GM21786 (cell line): Measurements from ENCODE around the gene CSTPP1.
"Not testable (repeated sequence)": the region's sequence is repeated elsewhere in the genome, so short reads cannot be mapped to it uniquely, and the experiment has no call there.

Experiments
- ATAC-seq: cut with Tn5 transposase; IDR thresholded peaks from one replicate; pipeline ENCODE4 v1.9.1; 2021; ENCODE audit not compliant: unreplicated experiment

The CSTPP1 gene

DNA sequence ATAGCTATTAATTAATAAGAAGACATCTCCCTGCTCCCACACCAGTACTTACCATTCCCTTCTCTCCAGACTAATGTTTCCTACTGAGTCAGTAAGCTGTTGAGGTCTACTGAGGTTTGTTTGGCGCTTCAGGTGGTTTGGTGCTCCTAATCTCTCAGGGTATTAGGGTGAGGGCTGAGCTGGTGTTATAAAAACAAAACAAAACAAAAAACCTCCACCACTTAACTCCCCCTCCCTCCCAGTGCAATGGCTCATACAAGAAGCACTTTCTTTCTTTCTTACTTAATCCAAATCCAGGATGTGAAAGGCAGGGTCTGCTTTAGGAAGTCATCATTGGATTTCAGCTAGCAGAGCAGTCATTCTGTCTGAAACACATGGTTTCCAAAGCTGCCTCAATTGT lies 15.3 kb downstream of the CSTPP1 start:
- no peak for ATAC-seq

DNA sequence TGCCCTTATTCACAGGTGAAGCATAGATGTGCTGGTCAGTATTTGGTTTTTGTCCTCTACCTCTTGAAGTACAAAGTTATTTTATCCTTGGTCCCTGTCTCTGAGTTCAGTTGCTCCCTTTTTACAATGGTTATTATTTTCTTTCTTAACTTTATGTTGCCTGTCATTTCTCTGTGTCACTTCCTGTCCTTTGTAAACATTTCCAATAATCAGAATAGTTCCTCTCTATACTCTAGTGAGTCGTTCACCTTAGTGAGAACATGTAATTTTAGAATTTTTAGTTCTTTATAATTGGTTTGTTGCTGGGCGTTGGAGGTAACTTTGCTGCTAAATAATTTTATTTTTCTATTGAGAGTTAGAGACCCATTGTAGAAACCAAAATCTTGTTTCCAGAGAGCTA lies 16.0 kb downstream of the CSTPP1 start:
- no peak for ATAC-seq

DNA sequence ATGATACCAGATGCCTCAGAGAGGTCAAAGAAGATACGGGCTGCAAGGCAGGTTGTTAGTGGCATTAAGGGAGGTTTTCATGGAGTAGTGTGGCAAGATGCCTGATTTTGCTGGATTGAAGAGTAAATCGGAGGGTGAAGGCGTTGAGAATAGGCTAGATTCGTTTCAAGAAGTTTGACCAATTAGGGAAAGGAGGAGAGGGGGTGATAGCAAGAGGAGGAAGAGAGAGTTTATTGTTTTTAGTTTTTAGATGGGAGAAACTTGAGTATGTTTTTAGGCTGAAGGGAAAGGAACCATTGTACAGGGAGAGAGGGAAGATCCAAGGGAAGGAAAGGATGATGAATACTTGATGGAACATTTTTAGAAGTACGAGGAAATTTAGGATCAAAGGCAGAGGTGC lies 16.5 kb downstream of the CSTPP1 start:
- ATAC-seq, result no peak

DNA sequence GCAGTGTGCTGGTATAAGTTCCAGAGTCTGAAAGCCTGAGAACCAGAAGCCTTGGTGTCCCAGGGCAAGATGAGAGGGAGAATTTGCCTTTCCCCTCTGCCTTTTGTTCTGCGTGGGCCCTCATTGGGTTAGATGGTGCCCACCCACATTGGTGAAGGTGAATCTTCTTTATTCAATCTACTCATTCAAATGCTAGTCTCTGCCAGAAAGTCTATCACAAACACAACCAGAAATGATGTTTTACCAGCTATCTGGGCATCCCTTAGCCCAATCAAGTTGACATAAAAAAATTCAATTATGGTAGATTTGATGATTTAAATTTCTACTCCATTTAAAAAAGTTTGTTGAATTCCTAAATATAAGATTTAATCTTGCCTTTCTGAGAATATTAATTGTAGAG lies 22.2 kb downstream of the CSTPP1 start:
- no peak for ATAC-seq

DNA sequence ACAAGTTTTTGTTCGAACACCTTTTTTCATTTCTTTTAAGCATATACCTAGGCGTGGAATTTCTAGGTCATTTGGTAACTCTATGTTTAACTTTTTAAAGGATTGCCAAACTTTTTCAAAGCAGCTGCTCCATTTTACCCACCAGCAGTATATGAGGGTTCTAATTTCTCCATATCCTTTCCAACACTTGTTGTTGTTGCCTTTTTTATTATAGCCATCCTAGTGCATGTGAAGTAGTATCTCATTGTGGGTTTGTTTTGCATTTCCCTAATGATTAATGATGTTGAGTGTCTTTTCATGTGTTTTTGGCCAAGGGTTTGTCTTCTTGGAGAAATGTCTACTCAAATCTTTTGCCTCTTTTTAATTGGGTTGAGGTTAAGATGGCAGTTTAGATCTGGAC lies 24.5 kb downstream of the CSTPP1 start:
- no peak for ATAC-seq

DNA sequence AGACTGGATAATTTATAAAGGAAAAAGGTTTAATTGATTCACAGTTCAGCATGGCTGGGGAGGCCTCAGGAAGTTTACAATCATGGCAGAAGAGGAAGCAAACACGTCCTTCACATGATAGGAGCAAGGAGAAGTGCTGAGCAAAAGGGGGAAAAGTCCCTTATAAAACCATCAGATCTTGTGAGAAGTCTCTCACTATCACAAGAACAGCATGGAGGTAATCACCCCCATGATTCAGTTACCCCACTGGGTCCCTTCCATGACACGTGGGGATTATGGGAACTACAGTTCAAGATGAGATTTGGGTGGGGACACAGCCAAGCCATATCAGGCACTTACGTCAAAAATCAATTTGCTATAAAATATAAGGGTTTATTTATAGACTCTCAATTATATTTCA lies 25.3 kb downstream of the CSTPP1 start:
- not testable (repeated sequence) for ATAC-seq

DNA sequence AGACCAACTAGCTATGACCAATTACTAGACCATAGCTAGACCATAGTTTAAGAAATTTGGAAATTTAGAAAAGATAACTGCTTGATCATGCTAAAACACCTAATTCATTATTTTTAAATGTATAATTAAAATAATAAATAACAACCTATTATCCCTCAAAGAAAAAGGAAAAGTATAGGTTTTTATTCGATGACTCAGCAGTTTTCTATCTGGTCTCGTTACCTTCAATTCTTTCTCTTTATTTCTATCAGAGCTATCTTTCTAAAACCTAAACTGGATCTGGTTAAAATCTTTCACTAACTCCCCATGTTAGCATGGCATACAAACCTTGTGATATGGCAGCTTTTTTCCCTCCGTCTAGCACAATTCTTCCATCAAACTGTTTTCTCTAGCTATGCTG lies 27.3 kb downstream of the CSTPP1 start:
- ATAC-seq, result no peak

GRCh38 chr11:46966773-46967172 lies 30.2 kb downstream of the CSTPP1 start:
- no peak for ATAC-seq

DNA sequence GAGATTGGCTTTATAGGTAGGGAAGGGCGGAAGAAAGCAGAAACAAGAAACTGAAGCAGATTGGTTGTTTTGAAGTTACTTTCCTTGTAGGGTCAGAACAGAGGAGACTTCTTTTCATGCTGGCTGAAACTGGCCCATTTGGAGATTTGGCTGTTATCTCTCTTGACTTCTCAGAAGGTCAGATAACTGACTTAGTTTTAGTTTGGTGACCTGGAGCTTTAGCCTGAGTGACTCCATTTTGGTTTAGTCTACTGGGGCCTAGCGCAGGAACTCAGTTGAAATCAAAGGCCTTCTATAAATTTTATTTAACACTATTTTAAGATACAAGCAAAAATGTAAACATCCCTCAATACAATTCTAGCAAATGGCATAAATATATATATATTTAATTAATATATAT lies 31.4 kb downstream of the CSTPP1 start:
- no peak for ATAC-seq

DNA sequence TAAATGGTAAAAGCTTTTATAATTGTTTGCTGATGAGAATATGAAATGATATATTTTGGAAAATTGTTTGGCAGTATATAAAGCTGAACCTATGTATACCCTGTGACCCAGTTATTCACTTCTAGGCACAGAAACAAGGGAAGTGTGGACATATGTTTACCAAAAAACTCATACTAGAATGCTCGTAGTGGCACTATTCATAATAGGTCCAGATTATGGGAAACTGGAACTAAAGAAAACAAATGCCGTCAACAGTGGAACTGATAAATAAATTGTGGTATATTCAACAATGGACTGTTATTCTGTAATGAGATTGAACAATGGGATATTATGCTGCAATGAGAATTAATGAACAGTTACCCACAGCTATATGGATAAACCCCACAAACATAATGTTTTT lies 32.8 kb downstream of the CSTPP1 start:
- ATAC-seq, result no peak

GRCh38 chr11:46970913-46971625 lies 34.5 kb downstream of the CSTPP1 start:
- ATAC-seq, result no peak

GRCh38 chr11:46972343-46972742 lies 35.8 kb downstream of the CSTPP1 start:
- no peak for ATAC-seq

DNA sequence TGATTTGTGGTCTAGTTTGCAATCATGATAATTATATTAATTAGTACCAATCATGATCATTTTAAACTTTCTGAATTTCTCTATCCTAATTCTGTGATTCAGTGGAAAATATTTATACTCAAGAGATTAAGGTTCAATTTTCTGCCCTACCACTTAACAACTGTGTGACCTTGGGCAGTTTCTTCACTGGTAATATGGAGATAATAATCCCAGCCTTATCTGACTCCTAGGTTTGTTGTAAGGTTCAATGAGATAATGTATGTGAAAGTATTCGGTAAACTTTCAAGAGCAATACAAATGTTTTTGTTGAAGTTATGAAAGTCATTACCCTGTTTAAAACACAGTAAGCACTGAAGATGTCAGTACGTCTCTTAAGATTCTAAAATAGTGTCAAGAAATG lies 36.3 kb downstream of the CSTPP1 start:
- no peak for ATAC-seq

DNA sequence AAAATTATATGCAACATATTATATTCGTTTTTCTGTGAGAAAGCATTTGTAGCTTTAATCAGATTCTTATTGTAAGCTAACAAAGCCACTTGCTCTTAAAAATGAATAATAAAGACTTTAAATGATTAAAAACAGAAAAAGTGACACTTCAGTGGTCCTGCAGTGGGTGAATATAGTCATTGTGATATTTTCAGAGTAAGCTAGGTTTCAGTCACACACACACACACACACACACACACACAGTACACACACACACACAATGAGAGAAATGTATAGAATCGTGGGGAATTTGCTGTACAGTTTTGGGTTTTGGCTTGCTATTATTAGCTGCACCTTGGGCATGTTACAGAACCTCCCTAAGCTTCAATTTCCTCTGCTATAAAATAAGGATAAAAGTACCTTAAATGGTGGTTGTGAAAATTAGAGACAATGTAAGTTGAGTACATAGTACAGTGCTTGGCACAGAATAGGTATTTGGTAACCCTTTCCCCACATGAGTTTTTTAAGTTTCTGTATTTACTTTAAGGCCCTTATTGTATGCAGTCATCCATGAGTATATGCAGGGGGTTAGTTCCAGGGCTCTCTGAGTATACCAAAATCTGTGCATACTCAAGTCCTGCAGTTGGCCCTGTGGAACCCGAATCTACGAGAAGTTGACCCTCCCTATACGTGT lies 39.8 kb downstream of the CSTPP1 start:
- no peak for ATAC-seq

GRCh38 chr11:46977038-46977813 lies 40.7 kb downstream of the CSTPP1 start:
- no peak for ATAC-seq

DNA sequence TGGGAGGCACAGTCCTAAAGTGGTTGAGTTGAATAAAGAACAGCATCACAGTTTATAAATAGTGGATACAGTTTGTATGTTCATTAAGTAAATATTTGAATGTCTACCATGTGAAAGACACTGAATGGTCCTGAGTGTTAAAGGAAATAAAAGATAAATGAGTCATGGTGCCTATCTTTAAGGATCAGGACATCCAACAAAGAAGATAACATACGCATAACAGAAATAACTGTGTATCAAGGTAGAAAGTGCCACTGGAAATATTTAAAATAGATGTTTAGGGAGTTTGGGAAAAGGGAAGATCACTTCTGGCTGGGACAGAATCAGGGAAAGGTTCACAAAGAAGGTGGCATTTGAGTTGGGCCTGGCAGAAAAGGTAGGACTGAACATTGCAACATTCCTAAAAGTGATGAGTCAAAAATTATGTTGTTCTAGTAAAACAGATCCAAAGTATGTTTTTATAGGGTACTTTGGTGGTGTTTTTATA lies 41.5 kb downstream of the CSTPP1 start:
- ATAC-seq, result no peak

DNA sequence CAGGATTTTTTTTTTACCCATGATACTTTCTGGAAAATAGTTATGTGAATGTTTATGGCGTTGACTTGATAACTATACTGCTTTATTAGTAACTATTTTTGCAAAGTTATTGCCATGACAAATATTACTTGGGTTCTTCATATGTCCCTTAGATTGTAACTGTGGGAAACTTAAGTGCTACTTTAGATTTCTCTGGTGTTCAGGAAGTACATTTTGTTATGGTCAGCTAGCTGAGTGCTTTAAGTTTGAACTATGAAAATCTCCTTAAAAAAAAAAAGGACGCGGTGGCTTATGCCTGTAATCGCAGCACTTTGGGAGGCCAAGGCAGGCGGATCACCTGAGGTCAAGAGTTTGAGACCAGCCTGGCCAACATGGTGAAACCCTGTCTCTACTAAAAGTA lies 42.8 kb downstream of the CSTPP1 start:
- no peak for ATAC-seq

DNA sequence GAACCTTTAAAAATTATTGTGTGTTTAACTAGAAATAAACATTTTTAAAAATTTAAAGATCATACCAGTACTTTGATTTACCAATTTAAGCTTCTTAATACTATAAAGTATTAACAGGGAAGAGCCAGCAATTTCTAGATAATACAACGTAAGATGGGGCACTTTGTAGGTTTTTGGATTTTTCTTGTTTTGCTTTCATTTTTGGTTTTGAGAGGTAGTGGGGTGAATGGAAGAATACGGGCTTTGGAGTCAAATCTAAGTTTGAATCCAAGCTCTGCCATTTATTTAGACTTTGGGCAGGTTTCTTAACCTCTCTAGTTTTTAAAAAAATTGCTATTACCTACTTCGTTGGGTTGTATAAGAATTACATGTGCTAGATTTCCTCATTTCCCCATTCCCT lies 44.9 kb downstream of the CSTPP1 start:
- no peak for ATAC-seq

DNA sequence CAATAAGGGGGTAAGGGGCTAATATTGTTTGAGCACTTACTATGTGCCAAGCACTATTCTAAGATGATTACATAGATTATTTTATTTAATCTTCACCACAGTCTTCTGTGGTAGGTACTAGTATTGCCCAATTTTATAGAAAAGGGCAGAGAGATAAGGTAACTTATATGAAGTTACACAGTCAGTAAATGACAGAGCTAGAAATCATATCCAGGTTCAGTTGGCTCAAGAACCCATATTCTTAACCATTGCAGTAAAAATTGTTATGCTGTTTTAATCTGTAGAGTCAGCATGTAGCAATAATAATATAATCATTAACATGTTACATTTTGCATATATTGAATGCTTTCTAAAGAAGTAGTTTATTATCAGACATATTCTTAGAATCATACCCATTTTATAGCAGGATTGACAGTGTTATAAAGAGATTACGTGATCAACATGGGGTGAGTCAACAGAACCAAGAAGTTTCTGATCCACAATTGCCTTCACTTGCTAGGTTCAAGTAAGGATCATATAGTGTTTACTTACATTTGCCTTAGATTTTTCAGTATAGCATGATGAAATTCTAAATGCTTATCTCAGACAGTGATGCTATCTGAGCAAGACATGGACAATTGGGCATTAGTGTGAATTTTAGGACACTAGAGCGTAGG lies 46.4 kb downstream of the CSTPP1 start:
- no peak for ATAC-seq

DNA sequence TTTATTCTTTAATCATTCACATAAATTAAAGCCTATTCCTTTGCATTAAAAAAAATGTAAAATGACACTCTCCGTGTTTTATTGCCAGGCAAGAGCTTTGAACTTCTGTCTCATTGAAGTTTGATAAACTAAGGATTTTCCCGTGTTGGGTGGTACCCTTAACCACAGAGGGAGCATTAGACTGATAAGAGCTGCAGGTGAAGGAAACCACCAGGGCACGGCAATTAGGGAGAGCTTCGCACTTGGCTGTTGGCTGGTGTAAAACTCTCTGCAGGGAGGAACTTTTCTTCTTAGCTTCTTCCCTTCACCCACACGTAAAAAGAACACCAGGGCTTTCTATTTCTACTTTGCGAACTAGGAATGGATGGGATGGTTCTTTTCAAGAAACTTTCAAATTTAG lies 47.0 kb downstream of the CSTPP1 start:
- ATAC-seq, result no peak

DNA sequence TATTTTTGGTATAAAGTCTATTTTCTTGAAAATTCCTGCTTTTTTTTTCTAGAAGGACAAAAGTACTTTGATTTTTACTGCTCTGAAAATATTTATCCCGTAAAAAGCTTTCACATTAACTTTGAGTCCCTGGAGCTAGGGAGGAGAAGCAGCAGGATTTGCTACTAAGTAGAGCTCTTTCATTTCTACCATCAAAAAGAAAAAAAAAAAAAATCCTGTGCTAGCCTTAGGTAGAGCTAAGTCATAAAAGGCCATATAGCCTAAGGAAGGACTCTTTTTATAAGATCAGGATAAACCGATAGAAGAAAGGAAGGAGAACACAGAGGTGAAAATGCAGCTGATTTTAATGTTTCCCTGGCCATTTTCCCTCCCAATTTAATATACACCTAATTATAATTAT lies 48.0 kb downstream of the CSTPP1 start:
- no peak for ATAC-seq
